ENCODE results near the gene PPP2R2D.

Gene PPP2R2D

DNA sequence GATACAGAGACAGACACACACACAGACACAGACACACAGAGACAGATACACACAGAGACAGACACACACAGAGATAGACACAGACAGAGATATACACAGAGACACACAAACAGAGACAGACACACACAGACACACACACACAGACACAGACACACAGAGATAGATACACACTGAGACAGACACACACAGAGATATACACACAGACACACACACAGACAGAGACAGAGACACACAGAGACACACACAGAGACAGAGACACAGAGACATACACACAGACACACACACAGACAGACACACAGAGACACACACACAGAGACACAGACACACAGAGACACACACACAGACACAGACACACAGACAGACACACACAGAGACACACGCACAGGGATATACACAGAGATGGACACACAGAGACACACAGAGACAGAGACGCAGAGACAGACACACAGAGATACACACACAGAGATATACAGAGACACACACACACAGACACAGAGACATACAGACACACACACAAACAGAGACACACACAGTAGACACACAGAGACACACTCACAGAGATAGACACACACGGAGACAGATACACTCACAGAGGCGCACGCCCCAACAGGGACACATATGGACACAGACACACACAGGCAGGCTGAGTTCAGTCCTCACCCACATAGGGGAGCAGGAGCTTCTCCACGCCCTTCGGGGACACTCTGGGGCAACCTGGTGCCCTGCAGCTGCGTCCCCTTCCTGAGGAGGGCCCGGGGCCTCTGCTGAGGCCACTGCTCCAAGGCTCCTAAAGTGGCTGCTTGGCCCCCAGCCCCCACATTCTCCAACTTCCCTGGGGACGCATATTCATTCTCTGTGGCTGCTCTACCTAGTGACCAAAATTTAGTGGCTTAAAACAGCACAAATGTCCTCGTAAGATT lies 10.3 kb upstream of the PPP2R2D start:
- H3K4me2 ChIP-seq (ENCODE audit: low read depth, low read length, poor library complexity, severe bottlenecking), result no peak overlapping the region
- H3K4me1 ChIP-seq (ENCODE audit: insufficient read depth, low read length, poor library complexity, severe bottlenecking), result peaks cover 26% of the 10 kb centered on the region
- no peaks in the 10 kb centered on the region for H3K79me2 ChIP-seq (ENCODE audit: insufficient read depth, low read length)
- no peak overlapping the region for H3K4me3 ChIP-seq (ENCODE audit: low read length, poor library complexity, severe bottlenecking)
- no peak overlapping the region for H3K9ac ChIP-seq (ENCODE audit: low read depth, low read length, poor library complexity, severe bottlenecking)
- H3K36me3 ChIP-seq (ENCODE audit: insufficient read depth, low read length), result no peaks in the 10 kb centered on the region
- no peaks in the 10 kb centered on the region for H3K9me2 ChIP-seq (replicated peaks; ENCODE audit: low read depth, low read length)
- H3K9me3 ChIP-seq (ENCODE audit: insufficient read depth, low read depth, low read length), result no peaks in the 10 kb centered on the region
- no peaks in the 10 kb centered on the region for H3F3A ChIP-seq (ENCODE audit: low read depth)
- H2AFZ ChIP-seq (ENCODE audit: low read length), result no peak overlapping the region
- no peaks in the 10 kb centered on the region for H4K20me1 ChIP-seq (ENCODE audit: insufficient read depth, low read length, poor library complexity, severe bottlenecking)
- H3K27me3 ChIP-seq (ENCODE audit: insufficient read depth, low read length, poor library complexity, severe bottlenecking), result no peaks in the 10 kb centered on the region
- TF ChIP-seq EZH2phosphoT487 (IDR thresholded peaks at IDR 0.05; ENCODE audit: borderline replicate concordance), result no peak

DNA sequence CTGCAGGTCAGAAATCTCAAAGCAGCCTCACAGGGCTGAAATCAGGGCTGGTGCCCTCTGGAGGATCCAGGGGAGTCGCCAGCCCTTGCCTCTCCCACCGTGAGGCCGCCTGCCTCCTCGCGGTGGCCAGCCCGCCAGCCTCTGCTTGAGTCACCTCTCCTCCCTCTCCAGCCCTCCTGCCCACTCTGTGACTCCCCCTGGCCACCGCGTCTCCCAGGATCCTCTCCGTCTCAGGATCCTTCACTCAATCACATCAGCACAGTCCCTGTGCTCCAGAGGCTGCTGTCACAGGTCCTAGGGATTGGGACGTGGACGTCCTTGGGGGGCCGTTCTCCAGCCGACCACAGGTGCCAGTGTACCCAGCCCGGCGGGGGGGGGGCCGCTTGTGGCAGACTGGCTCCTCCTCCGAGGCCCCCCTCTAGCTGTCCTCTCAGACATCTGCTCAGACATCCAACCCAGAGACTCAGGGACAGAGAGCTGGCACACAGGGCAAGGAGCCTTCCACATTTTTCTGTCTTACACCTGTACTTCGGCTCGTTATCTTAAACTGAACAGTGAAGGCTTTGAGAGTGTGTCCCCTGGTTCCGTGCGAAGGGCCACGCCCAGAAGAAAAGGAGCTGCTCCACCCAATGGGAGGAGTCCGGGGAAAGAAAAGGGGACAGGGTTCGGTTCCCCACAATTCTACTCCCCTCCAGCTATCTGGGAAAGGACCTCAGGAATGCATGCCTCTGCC lies 9.4 kb upstream of the PPP2R2D start:
- no peak overlapping the region for H2AFZ ChIP-seq (ENCODE audit: low read length)
- no peak overlapping the region for H3K9ac ChIP-seq (ENCODE audit: low read depth, low read length, poor library complexity, severe bottlenecking)

DNA sequence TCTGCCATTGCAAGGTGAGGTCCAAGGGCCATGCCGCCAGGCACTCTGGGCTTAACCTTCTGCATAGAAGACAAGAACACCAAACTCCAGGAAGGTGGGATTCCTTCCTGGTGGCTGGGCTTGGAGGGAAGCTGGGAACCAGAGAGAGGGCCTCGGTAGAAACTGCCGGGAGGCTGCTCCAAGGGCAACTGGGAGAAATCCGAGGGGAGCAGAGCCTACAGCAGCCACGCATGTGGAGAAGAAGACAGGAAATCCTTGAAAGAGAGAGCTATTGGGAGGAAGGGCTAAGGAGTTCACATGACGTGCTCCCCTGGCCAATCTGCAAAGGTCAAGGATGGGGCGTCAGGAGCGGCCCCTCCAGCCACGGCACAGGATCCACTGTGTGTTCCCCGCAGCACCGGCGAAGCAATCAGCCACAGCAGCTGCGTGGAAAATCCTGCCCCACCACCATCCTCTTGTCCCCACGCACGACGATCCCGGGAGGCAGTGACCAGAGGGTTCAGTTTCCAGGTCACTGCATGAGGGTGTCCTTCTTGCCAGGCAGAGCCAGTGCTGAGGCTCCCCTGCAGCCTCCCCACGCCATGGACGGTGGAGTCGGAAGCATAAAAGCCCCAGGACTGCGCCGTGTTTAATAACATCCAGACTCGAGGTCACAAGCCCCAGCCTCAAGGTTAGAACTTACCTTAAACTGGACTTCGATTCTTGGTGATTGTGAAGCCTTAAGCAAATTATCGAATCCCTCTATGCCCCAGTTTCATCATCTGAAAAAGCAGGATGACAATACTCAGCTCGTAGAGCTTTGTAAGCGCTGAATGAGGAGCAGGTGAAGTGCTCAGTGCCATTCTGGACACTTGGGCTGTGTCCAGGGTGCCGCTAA lies 8.6 kb upstream of the PPP2R2D start:
- Histone ChIP-seq H3F3A (ENCODE audit: low read depth) (peaks cover 8% of the 10 kb centered on the region; the same call in 1 of the 2 replicates), H3K27me3 (ENCODE audit: insufficient read depth, low read length, poor library complexity, severe bottlenecking) (no peaks in the 10 kb centered on the region), H4K20me1 (ENCODE audit: insufficient read depth, low read length, poor library complexity, severe bottlenecking) (no peaks in the 10 kb centered on the region), H3K9ac (ENCODE audit: low read depth, low read length, poor library complexity, severe bottlenecking) (no peak overlapping the region), H3K4me1 (ENCODE audit: insufficient read depth, low read length, poor library complexity, severe bottlenecking) (peaks cover 28% of the 10 kb centered on the region), H3K9me2 (replicated peaks; ENCODE audit: low read depth, low read length) (no peaks in the 10 kb centered on the region), H3K4me3 (ENCODE audit: low read length, poor library complexity, severe bottlenecking) (no peak overlapping the region), H2AFZ (ENCODE audit: low read length) (no peak overlapping the region), H3K9me3 (ENCODE audit: insufficient read depth, low read depth, low read length) (no peaks in the 10 kb centered on the region), H3K36me3 (ENCODE audit: insufficient read depth, low read length) (no peaks in the 10 kb centered on the region), H3K79me2 (ENCODE audit: insufficient read depth, low read length) (no peaks in the 10 kb centered on the region), H3K4me2 (ENCODE audit: low read depth, low read length, poor library complexity, severe bottlenecking) (no peak overlapping the region)
- TF ChIP-seq, protein P1, sequence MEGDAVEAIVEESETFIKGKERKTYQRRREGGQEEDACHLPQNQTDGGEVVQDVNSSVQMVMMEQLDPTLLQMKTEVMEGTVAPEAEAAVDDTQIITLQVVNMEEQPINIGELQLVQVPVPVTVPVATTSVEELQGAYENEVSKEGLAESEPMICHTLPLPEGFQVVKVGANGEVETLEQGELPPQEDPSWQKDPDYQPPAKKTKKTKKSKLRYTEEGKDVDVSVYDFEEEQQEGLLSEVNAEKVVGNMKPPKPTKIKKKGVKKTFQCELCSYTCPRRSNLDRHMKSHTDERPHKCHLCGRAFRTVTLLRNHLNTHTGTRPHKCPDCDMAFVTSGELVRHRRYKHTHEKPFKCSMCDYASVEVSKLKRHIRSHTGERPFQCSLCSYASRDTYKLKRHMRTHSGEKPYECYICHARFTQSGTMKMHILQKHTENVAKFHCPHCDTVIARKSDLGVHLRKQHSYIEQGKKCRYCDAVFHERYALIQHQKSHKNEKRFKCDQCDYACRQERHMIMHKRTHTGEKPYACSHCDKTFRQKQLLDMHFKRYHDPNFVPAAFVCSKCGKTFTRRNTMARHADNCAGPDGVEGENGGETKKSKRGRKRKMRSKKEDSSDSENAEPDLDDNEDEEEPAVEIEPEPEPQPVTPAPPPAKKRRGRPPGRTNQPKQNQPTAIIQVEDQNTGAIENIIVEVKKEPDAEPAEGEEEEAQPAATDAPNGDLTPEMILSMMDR (conservative IDR thresholded peaks at IDR 0.05; ENCODE audit: low read length), result no peak
- TF ChIP-seq EZH2phosphoT487 (IDR thresholded peaks at IDR 0.05; ENCODE audit: borderline replicate concordance), result no peak

More for the DNA sequence above, 9.4 kb upstream of the PPP2R2D start:
- no peaks in the 10 kb centered on the region for H3K79me2 ChIP-seq (ENCODE audit: insufficient read depth, low read length)
- no peaks in the 10 kb centered on the region for H3K27me3 ChIP-seq (ENCODE audit: insufficient read depth, low read length, poor library complexity, severe bottlenecking)
- H3K9me2 ChIP-seq (replicated peaks; ENCODE audit: low read depth, low read length), result no peaks in the 10 kb centered on the region
- H3K36me3 ChIP-seq (ENCODE audit: insufficient read depth, low read length), result no peaks in the 10 kb centered on the region
- TF ChIP-seq, protein P1 (conservative IDR thresholded peaks at IDR 0.05; ENCODE audit: low read length), result peak; percentile 25; the same call in 1 of the 2 replicates
- no peak for TF ChIP-seq EZH2phosphoT487 (IDR thresholded peaks at IDR 0.05; ENCODE audit: borderline replicate concordance)
- no peaks in the 10 kb centered on the region for H4K20me1 ChIP-seq (ENCODE audit: insufficient read depth, low read length, poor library complexity, severe bottlenecking)
- no peak overlapping the region for H3K4me3 ChIP-seq (ENCODE audit: low read length, poor library complexity, severe bottlenecking)
- H3K4me1 ChIP-seq (ENCODE audit: insufficient read depth, low read length, poor library complexity, severe bottlenecking), result peaks cover 26% of the 10 kb centered on the region
- no peaks in the 10 kb centered on the region for H3K9me3 ChIP-seq (ENCODE audit: insufficient read depth, low read depth, low read length)
- H3K4me2 ChIP-seq (ENCODE audit: low read depth, low read length, poor library complexity, severe bottlenecking), result no peak overlapping the region
- H3F3A ChIP-seq (ENCODE audit: low read depth), result peaks cover 2% of the 10 kb centered on the region; the same call in 1 of the 2 replicates
